Vagina (tissue), 2 donors: Measurements from ENCODE around the gene KRT3.

ENCODE experiments used
- CTCF ChIP-seq, 3 experiments: fragments of 450-650 bp in 2 of 3; fragments of 200-600 bp in 1 of 3; sonication (generic) in 1 of 3; IDR thresholded peaks; one replicate each; pipeline ENCODE4 v1.5.1; 2017 to 2019; ENCODE audit warnings: antibody characterized with exemption in 3 of 3, mild to moderate bottlenecking in 2 of 3, moderate library complexity in 2 of 3
- POLR2A ChIP-seq, 2 donors: fragments of 450-650 bp; IDR thresholded peaks; one replicate each; pipeline ENCODE4 v1.6.1; 2017; ENCODE audit warnings: antibody characterized with exemption in 2 of 2, mild to moderate bottlenecking in 2 of 2, moderate library complexity in 2 of 2
- POLR2AphosphoS5 ChIP-seq, 2 donors: sonication (generic); formaldehyde crosslinking; IDR thresholded peaks; one replicate each; pipeline ENCODE4 v1.9.0; 2017; ENCODE audit warnings: antibody characterized with exemption in 2 of 2, mild to moderate bottlenecking in 2 of 2, low read depth in 1 of 2; ENCODE audit not compliant: insufficient read depth in 1 of 2

- TF ChIP-seq CTCF (IDR thresholded peaks at IDR 0.05) (no peak), POLR2AphosphoS5 (IDR thresholded peaks at IDR 0.05; ENCODE audit: insufficient read depth in 1 of 2, low read depth in 1 of 2) (no peak), POLR2A (IDR thresholded peaks at IDR 0.05) (no peak)
Observed at GRCh38 chr12:52755533-52755932, 40.4 kb downstream of the KRT3 start.
